HL-60 (cell line): ENCODE measurements around the gene GARIN5B.

Source experiments
- POLR2AphosphoS5 ChIP-seq: IDR thresholded peaks from 2 replicates; pipeline ENCODE4 v1.6.1; 2012; ENCODE audit warnings: low read depth
- SPI1 ChIP-seq: IDR thresholded peaks from 2 replicates; pipeline ENCODE4 v1.6.1; 2012; ENCODE audit warnings: low read depth, mild to moderate bottlenecking, borderline replicate concordance
- TF ChIP-seq, protein P1 (sequence below): IDR thresholded peaks from one replicate; pipeline ENCODE4 v1.5.1; 2011; ENCODE audit warnings: low read length, control low read depth, inconsistent platforms; ENCODE audit not compliant: insufficient read depth

DNA sequence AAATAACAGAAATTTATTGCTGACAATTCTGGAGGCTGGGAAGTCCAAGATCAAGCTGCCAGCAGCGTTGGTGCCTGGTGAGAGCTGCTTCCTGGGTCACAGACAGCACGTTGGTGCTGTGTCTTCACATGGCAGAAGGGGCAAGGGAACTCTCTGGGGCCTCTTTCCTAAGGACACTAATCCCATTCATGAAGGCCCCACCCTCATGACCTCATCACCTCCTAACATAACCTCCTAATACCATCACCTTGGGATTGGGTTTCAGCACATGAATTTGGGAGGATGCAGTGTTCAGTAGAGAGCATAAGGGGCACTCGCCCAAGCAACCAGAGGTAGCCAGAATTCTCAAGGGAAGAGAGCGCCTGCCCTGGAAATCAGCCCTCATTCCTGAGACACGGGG lies 53.6 kb downstream of the GARIN5B start:
- TF ChIP-seq, protein P1, sequence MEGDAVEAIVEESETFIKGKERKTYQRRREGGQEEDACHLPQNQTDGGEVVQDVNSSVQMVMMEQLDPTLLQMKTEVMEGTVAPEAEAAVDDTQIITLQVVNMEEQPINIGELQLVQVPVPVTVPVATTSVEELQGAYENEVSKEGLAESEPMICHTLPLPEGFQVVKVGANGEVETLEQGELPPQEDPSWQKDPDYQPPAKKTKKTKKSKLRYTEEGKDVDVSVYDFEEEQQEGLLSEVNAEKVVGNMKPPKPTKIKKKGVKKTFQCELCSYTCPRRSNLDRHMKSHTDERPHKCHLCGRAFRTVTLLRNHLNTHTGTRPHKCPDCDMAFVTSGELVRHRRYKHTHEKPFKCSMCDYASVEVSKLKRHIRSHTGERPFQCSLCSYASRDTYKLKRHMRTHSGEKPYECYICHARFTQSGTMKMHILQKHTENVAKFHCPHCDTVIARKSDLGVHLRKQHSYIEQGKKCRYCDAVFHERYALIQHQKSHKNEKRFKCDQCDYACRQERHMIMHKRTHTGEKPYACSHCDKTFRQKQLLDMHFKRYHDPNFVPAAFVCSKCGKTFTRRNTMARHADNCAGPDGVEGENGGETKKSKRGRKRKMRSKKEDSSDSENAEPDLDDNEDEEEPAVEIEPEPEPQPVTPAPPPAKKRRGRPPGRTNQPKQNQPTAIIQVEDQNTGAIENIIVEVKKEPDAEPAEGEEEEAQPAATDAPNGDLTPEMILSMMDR = no peak
- TF ChIP-seq POLR2AphosphoS5 (no peak), SPI1 (no peak)
